NT2/D1 (cell line): Measurements from ENCODE around the gene PRKN.

Source experiments
- SUZ12 ChIP-seq: IDR thresholded peaks from 2 replicates; pipeline ENCODE4 v1.6.1; 2011; ENCODE audit not compliant: insufficient read length, insufficient read depth; ENCODE audit errors: extremely low read depth
- YY1 ChIP-seq: IDR thresholded peaks from 2 replicates; pipeline ENCODE4 v1.6.1; 2011; ENCODE audit not compliant: insufficient read length, insufficient read depth
- ZNF274 ChIP-seq: IDR thresholded peaks from 2 replicates; pipeline ENCODE4 v1.6.1; 2011; ENCODE audit warnings: mild to moderate bottlenecking, low read depth, low read length

- no peak for TF ChIP-seq YY1
- TF ChIP-seq ZNF274, result no peak
- TF ChIP-seq SUZ12, result no peak
These were observed 1309.7 kb downstream of the PRKN start for GRCh38 chr6:161417717-161418462.
